ENCODE results near the gene HBM.

HBM gene

GRCh38 chr16:118857-119256, 46.9 kb upstream of the HBM start:
- no peak overlapping the region for H3K4me2 ChIP-seq (ENCODE audit: low read depth, low read length, poor library complexity, severe bottlenecking)
- H3K79me2 ChIP-seq (ENCODE audit: insufficient read depth, low read length), result peaks cover 6% of the 10 kb centered on the region; the same call in 1 of the 2 replicates
- H3K27me3 ChIP-seq (ENCODE audit: low read length), result no peaks in the 10 kb centered on the region
- H4K20me1 ChIP-seq (ENCODE audit: low read depth, low read length), result no peaks in the 10 kb centered on the region
- H3K9ac ChIP-seq (ENCODE audit: low read length), result no peak overlapping the region
- H3F3A ChIP-seq (ENCODE audit: insufficient read depth), result peaks cover 9% of the 10 kb centered on the region
- H3K4me3 ChIP-seq (ENCODE audit: insufficient read depth, low read length, poor library complexity, severe bottlenecking), result no peak overlapping the region
- no peaks in the 10 kb centered on the region for H3K9me3 ChIP-seq (ENCODE audit: insufficient read depth, low read length)
- TF ChIP-seq CTCF (IDR thresholded peaks at IDR 0.05; ENCODE audit: insufficient read depth, low read length, poor library complexity, severe bottlenecking) (no peak), EZH2phosphoT487 (conservative IDR thresholded peaks at IDR 0.05; ENCODE audit: low read length) (no peak)
- no peaks in the 10 kb centered on the region for H3K9me2 ChIP-seq (replicated peaks; ENCODE audit: insufficient read depth, low read length)
- H3K27ac ChIP-seq (ENCODE audit: low read depth, low read length), result no peak overlapping the region
- no peak overlapping the region for H2AFZ ChIP-seq (ENCODE audit: low read depth, low read length, severe bottlenecking)
- H3K36me3 ChIP-seq (ENCODE audit: low read length), result no peaks in the 10 kb centered on the region

GRCh38 chr16:119295-119694, 46.5 kb upstream of the HBM start:
- no peak overlapping the region for H3K9ac ChIP-seq (ENCODE audit: low read length)
- no peak overlapping the region for H3K27ac ChIP-seq (ENCODE audit: low read depth, low read length)
- no peaks in the 10 kb centered on the region for H3K9me3 ChIP-seq (ENCODE audit: insufficient read depth, low read length)
- TF ChIP-seq CTCF (IDR thresholded peaks at IDR 0.05; ENCODE audit: insufficient read depth, low read length, poor library complexity, severe bottlenecking), result no peak
- no peak for TF ChIP-seq EZH2phosphoT487 (conservative IDR thresholded peaks at IDR 0.05; ENCODE audit: low read length)
- no peak overlapping the region for H3K4me2 ChIP-seq (ENCODE audit: low read depth, low read length, poor library complexity, severe bottlenecking)
- H3K36me3 ChIP-seq (ENCODE audit: low read length), result no peaks in the 10 kb centered on the region
- H3K27me3 ChIP-seq (ENCODE audit: low read length), result no peaks in the 10 kb centered on the region
- no peaks in the 10 kb centered on the region for H4K20me1 ChIP-seq (ENCODE audit: low read depth, low read length)
- no peak overlapping the region for H3K4me3 ChIP-seq (ENCODE audit: insufficient read depth, low read length, poor library complexity, severe bottlenecking)
- no peak overlapping the region for H2AFZ ChIP-seq (ENCODE audit: low read depth, low read length, severe bottlenecking)
- peaks cover 6% of the 10 kb centered on the region; the same call in 1 of the 2 replicates for H3K79me2 ChIP-seq (ENCODE audit: insufficient read depth, low read length)
- peaks cover 9% of the 10 kb centered on the region for H3F3A ChIP-seq (ENCODE audit: insufficient read depth)
- no peaks in the 10 kb centered on the region for H3K9me2 ChIP-seq (replicated peaks; ENCODE audit: insufficient read depth, low read length)

GRCh38 chr16:119835-120491, 45.8 kb upstream of the HBM start:
- no peak overlapping the region for H3K4me2 ChIP-seq (ENCODE audit: low read depth, low read length, poor library complexity, severe bottlenecking)
- H3F3A ChIP-seq (ENCODE audit: insufficient read depth), result peaks cover 9% of the 10 kb centered on the region
- H3K9me3 ChIP-seq (ENCODE audit: insufficient read depth, low read length), result no peaks in the 10 kb centered on the region
- H3K9me2 ChIP-seq (replicated peaks; ENCODE audit: insufficient read depth, low read length), result no peaks in the 10 kb centered on the region
- H3K36me3 ChIP-seq (ENCODE audit: low read length), result no peaks in the 10 kb centered on the region
- H4K20me1 ChIP-seq (ENCODE audit: low read depth, low read length), result no peaks in the 10 kb centered on the region
- TF ChIP-seq CTCF (IDR thresholded peaks at IDR 0.05; ENCODE audit: insufficient read depth, low read length, poor library complexity, severe bottlenecking) (no peak), EZH2phosphoT487 (conservative IDR thresholded peaks at IDR 0.05; ENCODE audit: low read length) (no peak)
- H3K9ac ChIP-seq (ENCODE audit: low read length), result no peak overlapping the region
- H3K79me2 ChIP-seq (ENCODE audit: insufficient read depth, low read length), result peaks cover 6% of the 10 kb centered on the region; the same call in 1 of the 2 replicates
- H3K4me3 ChIP-seq (ENCODE audit: insufficient read depth, low read length, poor library complexity, severe bottlenecking), result no peak overlapping the region
- H2AFZ ChIP-seq (ENCODE audit: low read depth, low read length, severe bottlenecking), result no peak overlapping the region
- no peak overlapping the region for H3K27ac ChIP-seq (ENCODE audit: low read depth, low read length)
- H3K27me3 ChIP-seq (ENCODE audit: low read length), result no peaks in the 10 kb centered on the region
